Subcutaneous adipose tissue (tissue), 4 donors: ENCODE data around the gene GARIN5B. TPM values are rescaled to one million over a fixed set of nuclear protein-coding genes. Genes with fewer than 3 reads are reported as not detected.

ENCODE experiments used
- total RNA-seq, 4 donors: library from RNA; depleted of rRNA; stranded (reverse); fragments of >200 nt; gene quantifications; one replicate each; pipeline ENCODE4 v1.1.0, GENCODE V29; 2016
- TF ChIP-seq, protein P1 (sequence below): fragments of 450-650 bp; IDR thresholded peaks from one replicate; pipeline ENCODE4 v1.5.1; 2016; ENCODE audit warnings: low read depth, mild to moderate bottlenecking, control low read depth, antibody characterized with exemption, moderate library complexity

Gene GARIN5B
- total RNA-seq, 4 donors from 2014 or later, result not detected

DNA sequence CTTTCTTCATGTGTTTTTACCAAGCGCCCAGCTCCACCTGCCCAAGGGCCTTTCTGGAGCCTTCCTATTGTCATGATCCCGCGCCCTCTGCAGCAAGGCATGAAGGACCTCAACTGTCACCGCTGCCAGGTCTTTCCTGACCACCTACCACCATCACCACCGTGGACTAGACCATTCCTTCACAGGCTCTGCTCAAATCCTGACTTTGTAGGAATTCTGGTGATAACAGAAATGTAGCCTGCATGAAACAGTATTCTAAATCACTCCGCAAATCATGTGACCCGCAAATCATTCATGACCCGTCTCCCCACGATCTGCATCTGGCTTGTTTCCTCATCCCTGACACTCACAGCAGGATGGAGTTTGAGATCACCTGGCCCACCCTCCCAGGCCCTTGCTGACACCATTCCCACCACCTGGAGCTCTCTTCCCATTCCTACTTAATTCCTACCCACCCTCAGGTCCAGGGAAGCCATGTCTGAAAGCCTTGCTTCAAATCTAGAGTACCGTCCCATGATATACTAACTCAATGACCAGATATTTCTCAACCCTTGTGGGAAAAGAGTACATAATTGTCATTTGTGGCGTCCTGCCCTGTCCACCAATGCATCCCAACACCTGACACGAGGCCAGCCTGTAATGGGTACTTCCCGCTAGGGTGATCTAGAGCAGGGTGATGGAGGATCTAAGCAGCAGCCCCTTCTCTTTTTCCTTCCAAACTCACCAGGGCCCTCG lies 43.2 kb upstream of the GARIN5B start:
- TF ChIP-seq, protein P1, sequence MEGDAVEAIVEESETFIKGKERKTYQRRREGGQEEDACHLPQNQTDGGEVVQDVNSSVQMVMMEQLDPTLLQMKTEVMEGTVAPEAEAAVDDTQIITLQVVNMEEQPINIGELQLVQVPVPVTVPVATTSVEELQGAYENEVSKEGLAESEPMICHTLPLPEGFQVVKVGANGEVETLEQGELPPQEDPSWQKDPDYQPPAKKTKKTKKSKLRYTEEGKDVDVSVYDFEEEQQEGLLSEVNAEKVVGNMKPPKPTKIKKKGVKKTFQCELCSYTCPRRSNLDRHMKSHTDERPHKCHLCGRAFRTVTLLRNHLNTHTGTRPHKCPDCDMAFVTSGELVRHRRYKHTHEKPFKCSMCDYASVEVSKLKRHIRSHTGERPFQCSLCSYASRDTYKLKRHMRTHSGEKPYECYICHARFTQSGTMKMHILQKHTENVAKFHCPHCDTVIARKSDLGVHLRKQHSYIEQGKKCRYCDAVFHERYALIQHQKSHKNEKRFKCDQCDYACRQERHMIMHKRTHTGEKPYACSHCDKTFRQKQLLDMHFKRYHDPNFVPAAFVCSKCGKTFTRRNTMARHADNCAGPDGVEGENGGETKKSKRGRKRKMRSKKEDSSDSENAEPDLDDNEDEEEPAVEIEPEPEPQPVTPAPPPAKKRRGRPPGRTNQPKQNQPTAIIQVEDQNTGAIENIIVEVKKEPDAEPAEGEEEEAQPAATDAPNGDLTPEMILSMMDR, result no peak

DNA sequence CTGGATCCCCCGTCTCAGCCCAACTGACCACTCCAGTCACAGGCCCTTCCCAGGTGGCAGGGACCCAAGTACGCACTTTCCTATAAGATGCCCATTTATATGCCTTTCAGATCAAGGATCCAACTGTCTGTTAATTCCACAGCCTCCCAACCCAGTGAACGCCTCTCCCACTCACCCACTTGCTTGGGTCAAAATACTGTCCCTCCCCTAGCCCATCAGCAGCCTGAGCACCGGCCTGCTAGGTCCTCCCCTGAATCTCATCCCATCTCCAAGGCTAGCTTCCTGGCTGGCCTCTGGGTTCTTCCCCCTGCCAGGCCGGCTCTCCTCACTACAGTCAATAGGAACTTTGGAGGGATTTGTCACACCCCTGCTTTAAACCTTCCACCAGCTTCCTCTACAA lies 42.6 kb upstream of the GARIN5B start:
- TF ChIP-seq, protein P1, result no peak

DNA sequence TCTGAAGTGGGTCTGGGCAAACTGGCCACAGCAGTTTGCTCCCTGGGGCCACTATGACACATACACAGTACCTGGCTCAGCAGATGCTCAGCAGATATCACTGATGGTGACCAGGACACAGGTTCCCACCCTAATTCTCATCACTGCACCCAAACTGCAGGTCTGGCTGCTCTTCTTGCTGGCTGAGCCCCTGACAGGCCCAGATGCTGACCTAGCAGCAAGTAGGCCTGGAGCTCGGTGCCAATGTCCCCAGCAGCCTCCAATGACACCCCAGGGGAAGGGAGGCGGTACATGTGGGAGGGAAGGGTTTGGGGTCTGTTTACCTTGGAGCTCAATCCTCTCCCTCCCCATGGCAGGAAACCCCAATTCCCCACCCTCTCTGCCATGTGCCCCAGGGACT lies 39.4 kb upstream of the GARIN5B start:
- TF ChIP-seq, protein P1, result no peak

DNA sequence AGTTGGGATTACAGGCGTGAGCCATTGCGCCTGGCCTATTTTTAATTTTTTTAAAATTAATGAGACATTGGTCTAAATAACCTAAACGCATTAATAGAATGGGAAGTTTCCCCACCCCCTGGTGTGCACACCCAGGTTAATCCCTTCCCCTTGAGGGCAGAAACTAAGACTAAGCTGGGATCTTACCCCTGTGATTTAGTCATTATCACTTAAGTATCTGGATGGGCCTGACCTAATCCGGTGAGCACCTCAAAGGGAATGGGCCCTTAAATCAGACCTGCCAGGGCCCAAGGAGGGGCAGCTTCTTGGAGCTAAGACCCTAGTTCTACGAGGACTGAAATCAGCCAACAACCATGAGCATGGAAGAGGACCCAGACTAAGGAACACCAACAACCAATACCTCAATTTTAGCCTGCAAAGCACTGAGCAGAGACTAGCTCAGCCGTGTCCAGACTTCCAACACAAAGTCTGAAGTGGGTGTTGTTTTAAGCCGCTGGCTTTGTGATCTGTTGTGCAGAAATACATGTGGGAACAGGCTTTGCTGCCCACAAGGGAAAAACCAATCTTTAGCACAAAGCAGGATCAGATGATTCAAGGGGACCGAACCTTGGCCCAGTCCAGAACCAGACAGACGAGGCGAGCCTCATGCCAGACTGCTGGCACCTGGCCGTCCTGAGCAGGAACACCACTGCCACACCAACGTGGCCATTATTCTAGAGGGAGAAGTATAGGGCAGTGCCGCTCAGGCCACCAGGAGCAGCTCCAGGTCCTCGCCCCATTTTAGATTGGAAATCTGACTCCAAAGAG lies 37.4 kb upstream of the GARIN5B start:
- TF ChIP-seq, protein P1, result no peak

DNA sequence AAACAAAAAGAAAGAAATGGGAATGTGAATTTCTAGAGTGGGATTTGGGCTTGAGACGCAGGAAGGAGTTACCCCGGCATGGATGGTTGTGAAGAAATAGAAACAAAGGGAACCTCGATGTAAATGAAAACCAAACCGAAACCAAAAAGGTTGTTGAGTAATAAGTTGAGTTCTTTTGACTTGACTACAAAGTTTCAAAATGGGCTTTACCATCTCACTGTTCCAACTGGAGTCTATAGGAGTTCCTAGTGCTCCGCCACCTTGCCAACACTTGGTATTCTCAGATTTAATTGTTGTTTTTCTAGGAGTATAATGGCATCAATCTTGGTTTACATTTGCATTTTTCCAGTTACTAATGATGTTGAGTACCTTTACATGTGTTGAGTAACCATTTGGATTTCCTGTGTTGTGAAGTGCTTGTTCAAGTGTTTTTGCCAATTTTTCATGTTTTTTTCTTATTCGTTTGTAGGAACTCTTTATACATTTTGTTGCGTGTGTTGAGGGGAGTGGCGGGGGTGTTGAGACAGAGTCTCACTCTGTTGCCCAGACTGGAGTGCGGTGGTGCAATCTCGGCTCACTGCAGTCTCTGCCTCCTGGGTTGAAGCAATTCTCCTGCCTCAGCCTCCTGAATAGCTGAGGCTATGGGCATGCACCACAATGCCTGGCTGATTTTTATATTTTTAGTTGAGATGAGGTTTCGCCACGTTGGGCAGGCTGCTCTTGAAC lies 35.3 kb upstream of the GARIN5B start:
- TF ChIP-seq, protein P1, result no peak

DNA sequence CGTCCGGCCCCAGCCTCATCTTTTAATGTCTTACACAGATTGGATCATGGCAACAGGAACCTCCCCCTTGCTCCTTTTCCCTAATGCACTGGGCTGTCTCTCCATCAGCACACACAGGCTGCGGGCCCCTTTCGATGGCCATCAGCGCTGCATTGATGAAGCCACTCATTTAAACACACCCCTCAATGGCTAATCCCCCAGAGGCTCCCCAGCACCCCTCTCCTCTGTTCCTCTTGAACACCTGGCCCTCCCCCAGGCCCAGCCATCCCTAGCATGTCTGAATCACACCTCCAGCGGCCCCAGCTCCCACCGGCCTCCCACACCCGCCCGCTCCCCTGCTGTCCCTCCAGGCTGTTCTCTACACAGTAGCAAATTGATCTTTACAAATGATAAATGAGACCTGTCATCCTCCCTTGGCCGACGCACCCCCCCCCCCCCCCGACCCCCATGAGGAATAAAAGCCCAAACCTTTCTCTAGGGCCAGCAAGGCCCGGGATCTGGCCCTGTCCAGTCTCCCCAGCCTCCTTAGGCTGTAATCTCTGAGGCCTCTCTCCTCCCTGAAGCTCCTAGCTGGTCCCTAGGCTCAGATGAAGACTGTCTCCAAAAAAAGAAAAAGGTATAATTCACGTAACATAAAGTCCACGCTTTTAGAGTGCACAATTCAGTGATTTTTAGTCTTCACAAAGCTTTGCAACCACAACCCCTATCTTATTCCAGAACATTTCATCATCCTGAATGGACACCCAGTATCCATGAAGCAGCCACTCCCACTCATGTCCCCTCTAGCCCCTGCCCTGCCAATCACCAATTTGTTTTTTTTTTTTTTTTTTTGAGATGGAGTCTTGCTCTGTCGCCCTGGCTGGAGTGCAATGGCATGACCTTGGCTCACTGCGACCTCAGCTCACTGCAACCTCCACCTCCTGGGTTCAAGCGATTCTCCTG lies 30.0 kb upstream of the GARIN5B start:
- TF ChIP-seq, protein P1, result no peak
